ENCODE measurements around the gene AIRE.
A peak's percentile ranks its signal among the peaks of the same experiment; 100 is the strongest.

The AIRE gene

GRCh38 chr21:44334329-44335030 is 48.8 kb downstream of the AIRE start:
- Histone ChIP-seq H2AFZ (ENCODE audit: low read depth, low read length, severe bottlenecking) (no peak overlapping the region), H4K20me1 (ENCODE audit: low read depth, low read length) (no peaks in the 10 kb centered on the region), H3K79me2 (ENCODE audit: insufficient read depth, low read length) (no peaks in the 10 kb centered on the region), H3K27ac (ENCODE audit: low read depth, low read length) (no peak overlapping the region), H3K36me3 (ENCODE audit: low read length) (no peaks in the 10 kb centered on the region), H3K9me2 (replicated peaks; ENCODE audit: insufficient read depth, low read length) (no peaks in the 10 kb centered on the region), H3K4me2 (ENCODE audit: low read depth, low read length, poor library complexity, severe bottlenecking) (no peak overlapping the region), H3K27me3 (ENCODE audit: low read length) (no peaks in the 10 kb centered on the region), H3K4me3 (ENCODE audit: insufficient read depth, low read length, poor library complexity, severe bottlenecking) (no peak overlapping the region), H3F3A (ENCODE audit: insufficient read depth) (peaks cover 12% of the 10 kb centered on the region), H3K9me3 (ENCODE audit: insufficient read depth, low read length) (no peaks in the 10 kb centered on the region), H3K9ac (ENCODE audit: low read length) (no peak overlapping the region)
- TF ChIP-seq EZH2phosphoT487 (conservative IDR thresholded peaks at IDR 0.05; ENCODE audit: low read length) (no peak), CTCF (IDR thresholded peaks at IDR 0.05; ENCODE audit: insufficient read depth, low read length, poor library complexity, severe bottlenecking) (no peak)

GRCh38 chr21:44335266-44336059 is 49.8 kb downstream of the AIRE start:
- Histone ChIP-seq H3K9me2 (replicated peaks; ENCODE audit: insufficient read depth, low read length) (no peaks in the 10 kb centered on the region), H3K36me3 (ENCODE audit: low read length) (no peaks in the 10 kb centered on the region), H3F3A (ENCODE audit: insufficient read depth) (peaks cover 16% of the 10 kb centered on the region), H4K20me1 (ENCODE audit: low read depth, low read length) (no peaks in the 10 kb centered on the region), H2AFZ (ENCODE audit: low read depth, low read length, severe bottlenecking) (no peak overlapping the region), H3K9me3 (ENCODE audit: insufficient read depth, low read length) (no peaks in the 10 kb centered on the region), H3K79me2 (ENCODE audit: insufficient read depth, low read length) (no peaks in the 10 kb centered on the region), H3K27me3 (ENCODE audit: low read length) (no peaks in the 10 kb centered on the region), H3K9ac (ENCODE audit: low read length) (no peak overlapping the region), H3K4me2 (ENCODE audit: low read depth, low read length, poor library complexity, severe bottlenecking) (no peak overlapping the region), H3K4me3 (ENCODE audit: insufficient read depth, low read length, poor library complexity, severe bottlenecking) (no peak overlapping the region), H3K27ac (ENCODE audit: low read depth, low read length) (no peak overlapping the region)
- no peak for TF ChIP-seq EZH2phosphoT487 (conservative IDR thresholded peaks at IDR 0.05; ENCODE audit: low read length)
- no peak for TF ChIP-seq CTCF (IDR thresholded peaks at IDR 0.05; ENCODE audit: insufficient read depth, low read length, poor library complexity, severe bottlenecking)

GRCh38 chr21:44337449-44337848 is 51.8 kb downstream of the AIRE start:
- H4K20me1 ChIP-seq (ENCODE audit: low read depth, low read length), result no peaks in the 10 kb centered on the region
- TF ChIP-seq EZH2phosphoT487 (conservative IDR thresholded peaks at IDR 0.05; ENCODE audit: low read length), result no peak
- no peak for TF ChIP-seq CTCF (IDR thresholded peaks at IDR 0.05; ENCODE audit: insufficient read depth, low read length, poor library complexity, severe bottlenecking)
- H3K36me3 ChIP-seq (ENCODE audit: low read length), result no peaks in the 10 kb centered on the region
- no peak overlapping the region for H3K9ac ChIP-seq (ENCODE audit: low read length)
- no peaks in the 10 kb centered on the region for H3K9me2 ChIP-seq (replicated peaks; ENCODE audit: insufficient read depth, low read length)
- H3K9me3 ChIP-seq (ENCODE audit: insufficient read depth, low read length), result no peaks in the 10 kb centered on the region
- H3K79me2 ChIP-seq (ENCODE audit: insufficient read depth, low read length), result no peaks in the 10 kb centered on the region
- no peak overlapping the region for H3K4me2 ChIP-seq (ENCODE audit: low read depth, low read length, poor library complexity, severe bottlenecking)
- H2AFZ ChIP-seq (ENCODE audit: low read depth, low read length, severe bottlenecking), result no peak overlapping the region
- no peaks in the 10 kb centered on the region for H3K27me3 ChIP-seq (ENCODE audit: low read length)
- H3F3A ChIP-seq (ENCODE audit: insufficient read depth), result peaks cover 16% of the 10 kb centered on the region
- peak overlapping the region; percentile 31; the same call in 1 of the 2 replicates for H3K27ac ChIP-seq (ENCODE audit: low read depth, low read length)
- no peak overlapping the region for H3K4me3 ChIP-seq (ENCODE audit: insufficient read depth, low read length, poor library complexity, severe bottlenecking)

Measured in SU-DHL-6 (cell line).